Measurements from ENCODE around the gene SCD.
A peak's percentile ranks its signal among the peaks of the same experiment; 100 is the strongest.

DNA sequence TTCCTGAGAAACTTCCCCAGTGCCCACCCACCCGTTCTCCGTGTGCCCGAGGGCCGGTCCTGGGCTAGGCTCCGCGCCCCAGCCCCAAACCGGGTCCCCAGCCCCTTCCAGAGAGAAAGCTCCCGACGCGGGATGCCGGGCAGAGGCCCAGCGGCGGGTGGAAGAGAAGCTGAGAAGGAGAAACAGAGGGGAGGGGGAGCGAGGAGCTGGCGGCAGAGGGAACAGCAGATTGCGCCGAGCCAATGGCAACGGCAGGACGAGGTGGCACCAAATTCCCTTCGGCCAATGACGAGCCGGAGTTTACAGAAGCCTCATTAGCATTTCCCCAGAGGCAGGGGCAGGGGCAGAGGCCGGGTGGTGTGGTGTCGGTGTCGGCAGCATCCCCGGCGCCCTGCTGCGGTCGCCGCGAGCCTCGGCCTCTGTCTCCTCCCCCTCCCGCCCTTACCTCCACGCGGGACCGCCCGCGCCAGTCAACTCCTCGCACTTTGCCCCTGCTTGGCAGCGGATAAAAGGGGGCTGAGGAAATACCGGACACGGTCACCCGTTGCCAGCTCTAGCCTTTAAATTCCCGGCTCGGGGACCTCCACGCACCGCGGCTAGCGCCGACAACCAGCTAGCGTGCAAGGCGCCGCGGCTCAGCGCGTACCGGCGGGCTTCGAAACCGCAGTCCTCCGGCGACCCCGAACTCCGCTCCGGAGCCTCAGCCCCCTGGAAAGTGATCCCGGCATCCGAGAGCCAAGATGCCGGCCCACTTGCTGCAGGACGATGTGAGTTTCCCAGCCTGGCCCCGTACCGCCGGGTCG is at the start of gene SCD:
- TF ChIP-seq, protein P1, sequence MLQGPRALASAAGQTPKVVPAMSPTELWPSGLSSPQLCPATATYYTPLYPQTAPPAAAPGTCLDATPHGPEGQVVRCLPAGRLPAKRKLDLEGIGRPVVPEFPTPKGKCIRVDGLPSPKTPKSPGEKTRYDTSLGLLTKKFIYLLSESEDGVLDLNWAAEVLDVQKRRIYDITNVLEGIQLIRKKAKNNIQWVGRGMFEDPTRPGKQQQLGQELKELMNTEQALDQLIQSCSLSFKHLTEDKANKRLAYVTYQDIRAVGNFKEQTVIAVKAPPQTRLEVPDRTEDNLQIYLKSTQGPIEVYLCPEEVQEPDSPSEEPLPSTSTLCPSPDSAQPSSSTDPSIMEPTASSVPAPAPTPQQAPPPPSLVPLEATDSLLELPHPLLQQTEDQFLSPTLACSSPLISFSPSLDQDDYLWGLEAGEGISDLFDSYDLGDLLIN (CRISPR knock-in tag; IDR thresholded peaks at IDR 0.05; ENCODE audit: borderline replicate concordance): no peak
- TF ChIP-seq ZNF138 (CRISPR knock-in tag; IDR thresholded peaks at IDR 0.05; ENCODE audit: low read depth) (no peak), POLR2AphosphoS5 (IDR thresholded peaks at IDR 0.05; ENCODE audit: low read depth, low read length) (peak; percentile 85), SSRP1 (CRISPR knock-in tag; IDR thresholded peaks at IDR 0.05) (no peak)
- TF ChIP-seq, protein P2, sequence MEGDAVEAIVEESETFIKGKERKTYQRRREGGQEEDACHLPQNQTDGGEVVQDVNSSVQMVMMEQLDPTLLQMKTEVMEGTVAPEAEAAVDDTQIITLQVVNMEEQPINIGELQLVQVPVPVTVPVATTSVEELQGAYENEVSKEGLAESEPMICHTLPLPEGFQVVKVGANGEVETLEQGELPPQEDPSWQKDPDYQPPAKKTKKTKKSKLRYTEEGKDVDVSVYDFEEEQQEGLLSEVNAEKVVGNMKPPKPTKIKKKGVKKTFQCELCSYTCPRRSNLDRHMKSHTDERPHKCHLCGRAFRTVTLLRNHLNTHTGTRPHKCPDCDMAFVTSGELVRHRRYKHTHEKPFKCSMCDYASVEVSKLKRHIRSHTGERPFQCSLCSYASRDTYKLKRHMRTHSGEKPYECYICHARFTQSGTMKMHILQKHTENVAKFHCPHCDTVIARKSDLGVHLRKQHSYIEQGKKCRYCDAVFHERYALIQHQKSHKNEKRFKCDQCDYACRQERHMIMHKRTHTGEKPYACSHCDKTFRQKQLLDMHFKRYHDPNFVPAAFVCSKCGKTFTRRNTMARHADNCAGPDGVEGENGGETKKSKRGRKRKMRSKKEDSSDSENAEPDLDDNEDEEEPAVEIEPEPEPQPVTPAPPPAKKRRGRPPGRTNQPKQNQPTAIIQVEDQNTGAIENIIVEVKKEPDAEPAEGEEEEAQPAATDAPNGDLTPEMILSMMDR (CRISPR knock-in tag; IDR thresholded peaks at IDR 0.05): peak; percentile 18; the same call in 1 of the 2 replicates
- TF ChIP-seq, protein P3, sequence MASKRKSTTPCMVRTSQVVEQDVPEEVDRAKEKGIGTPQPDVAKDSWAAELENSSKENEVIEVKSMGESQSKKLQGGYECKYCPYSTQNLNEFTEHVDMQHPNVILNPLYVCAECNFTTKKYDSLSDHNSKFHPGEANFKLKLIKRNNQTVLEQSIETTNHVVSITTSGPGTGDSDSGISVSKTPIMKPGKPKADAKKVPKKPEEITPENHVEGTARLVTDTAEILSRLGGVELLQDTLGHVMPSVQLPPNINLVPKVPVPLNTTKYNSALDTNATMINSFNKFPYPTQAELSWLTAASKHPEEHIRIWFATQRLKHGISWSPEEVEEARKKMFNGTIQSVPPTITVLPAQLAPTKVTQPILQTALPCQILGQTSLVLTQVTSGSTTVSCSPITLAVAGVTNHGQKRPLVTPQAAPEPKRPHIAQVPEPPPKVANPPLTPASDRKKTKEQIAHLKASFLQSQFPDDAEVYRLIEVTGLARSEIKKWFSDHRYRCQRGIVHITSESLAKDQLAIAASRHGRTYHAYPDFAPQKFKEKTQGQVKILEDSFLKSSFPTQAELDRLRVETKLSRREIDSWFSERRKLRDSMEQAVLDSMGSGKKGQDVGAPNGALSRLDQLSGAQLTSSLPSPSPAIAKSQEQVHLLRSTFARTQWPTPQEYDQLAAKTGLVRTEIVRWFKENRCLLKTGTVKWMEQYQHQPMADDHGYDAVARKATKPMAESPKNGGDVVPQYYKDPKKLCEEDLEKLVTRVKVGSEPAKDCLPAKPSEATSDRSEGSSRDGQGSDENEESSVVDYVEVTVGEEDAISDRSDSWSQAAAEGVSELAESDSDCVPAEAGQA (IDR thresholded peaks at IDR 0.05; ENCODE audit: low read depth): 0 out of 2 replicates have a peak, but pooled peaks have one; percentile 27
- TF ChIP-seq, protein P3 (CRISPR knock-in tag; IDR thresholded peaks at IDR 0.05; ENCODE audit: borderline replicate concordance): no peak; the same call in 1 of the 2 replicates
